GM23338 (cell line): ENCODE data around the gene RECQL5. TPM values are rescaled to one million over a fixed set of nuclear protein-coding genes. Genes with fewer than 3 reads are reported as not detected.
"Not testable (repeated sequence)": the region's sequence is repeated elsewhere in the genome, so short reads cannot be mapped to it uniquely, and the experiment has no call there.

Source experiments
- ATAC-seq: fragments of 200-7000 bp; cut with Tn5 transposase; 3 replicates; pipeline ENCODE4 v1.9.1; 2020
- DNase-seq: peaks from one replicate; pipeline ENCODE4 v3.0.0-alpha.2; 2015; ENCODE audit warnings: low spot score
- H2AFZ ChIP-seq: fragments of 200-600 bp; sonication (generic); 2 replicates; pipeline ENCODE4 v1.8.0; 2016; ENCODE audit warnings: antibody characterized with exemption, mild to moderate bottlenecking, moderate library complexity
- H3F3A ChIP-seq: fragments of 200-600 bp; sonication (generic); replicated peaks from 2 replicates; pipeline ENCODE4 v1.8.0; 2017; ENCODE audit warnings: antibody characterized with exemption, mixed run types, low read depth
- H3K27ac ChIP-seq: fragments of 200-600 bp; sonication (generic); 2 replicates; pipeline ENCODE4 v1.6.1; 2016; ENCODE audit warnings: low read depth
- H3K27me3 ChIP-seq: fragments of 200-600 bp; sonication (generic); 2 replicates; pipeline ENCODE4 v1.8.0; 2016; ENCODE audit warnings: mild to moderate bottlenecking, mixed run types, moderate library complexity; ENCODE audit not compliant: insufficient read depth
- H3K36me3 ChIP-seq: fragments of 200-600 bp; sonication (generic); 2 replicates; pipeline ENCODE4 v1.8.0; 2016; ENCODE audit warnings: mild to moderate bottlenecking; ENCODE audit not compliant: insufficient read depth
- H3K4me1 ChIP-seq: fragments of 200-600 bp; sonication (generic); 2 replicates; pipeline ENCODE4 v1.8.0; 2016; ENCODE audit warnings: mild to moderate bottlenecking, moderate library complexity; ENCODE audit not compliant: insufficient read depth
- H3K4me2 ChIP-seq: fragments of 200-600 bp; sonication (generic); 2 replicates; pipeline ENCODE4 v1.7.1; 2017; ENCODE audit warnings: mixed run types
- H3K4me3 ChIP-seq: fragments of 200-600 bp; sonication (generic); 2 replicates; pipeline ENCODE4 v1.6.1; 2016; ENCODE audit warnings: mixed run types
- H3K79me2 ChIP-seq: fragments of 200-600 bp; sonication (generic); replicated peaks from 2 replicates; pipeline ENCODE4 v1.8.0; 2017; ENCODE audit warnings: mild to moderate bottlenecking; ENCODE audit not compliant: insufficient read depth
- H3K9me2 ChIP-seq: fragments of 200-600 bp; sonication (generic); 2 replicates; pipeline ENCODE4 v1.8.0; 2017; ENCODE audit not compliant: insufficient read depth
- H4K20me1 ChIP-seq: fragments of 200-600 bp; sonication (generic); replicated peaks from 2 replicates; pipeline ENCODE4 v1.8.0; 2017; ENCODE audit warnings: mild to moderate bottlenecking; ENCODE audit not compliant: insufficient read depth
- H3K27ac Mint-ChIP-seq: 2 replicates; pipeline ENCODE4 v1.8.0; 2020; ENCODE audit warnings: inconsistent platforms, mild to moderate bottlenecking, moderate library complexity, mixed read lengths
- H3K27me3 Mint-ChIP-seq: 3 replicates; pipeline ENCODE4 v1.8.0; 2022; ENCODE audit warnings: low read depth, mild to moderate bottlenecking, moderate library complexity, mixed read lengths, inconsistent platforms; ENCODE audit not compliant: insufficient read depth, poor library complexity
- H3K36me3 Mint-ChIP-seq: 3 replicates; pipeline ENCODE4 v1.8.0; 2021; ENCODE audit warnings: low read depth, mild to moderate bottlenecking, inconsistent platforms, moderate library complexity, mixed read lengths
- H3K4me1 Mint-ChIP-seq: 3 replicates; pipeline ENCODE4 v1.8.0; 2020; ENCODE audit warnings: mild to moderate bottlenecking, inconsistent platforms, mixed read lengths
- H3K4me3 Mint-ChIP-seq: 3 replicates; pipeline ENCODE4 v1.8.0; 2021; ENCODE audit warnings: moderate library complexity, mild to moderate bottlenecking, inconsistent platforms, mixed read lengths
- H3K9me3 Mint-ChIP-seq: 3 replicates; pipeline ENCODE4 v1.8.0; 2020; ENCODE audit warnings: moderate library complexity, mild to moderate bottlenecking, inconsistent platforms, mixed read lengths
- CREB1 ChIP-seq: fragments of 250-450 bp; sonication (Bioruptor Pico); IDR thresholded peaks from 2 replicates; pipeline ENCODE4 v1.5.0; 2020; ENCODE audit warnings: low read depth, mild to moderate bottlenecking, moderate library complexity
- CTCF ChIP-seq, 2 experiments: fragments of 200-600 bp in 1 of 2; sonication (generic) in 1 of 2; conservative IDR thresholded peaks; 2 replicates each; pipeline versions ENCODE4 v1.5.1 to v1.6.1; 2016 to 2017; ENCODE audit warnings: antibody characterized with exemption in 2 of 2, low read depth in 2 of 2, mild to moderate bottlenecking in 2 of 2, moderate library complexity in 1 of 2
- ETS1 ChIP-seq: IDR thresholded peaks from 2 replicates; pipeline ENCODE4 v1.6.1; 2016; ENCODE audit warnings: antibody characterized with exemption
- JUNB ChIP-seq: IDR thresholded peaks from one replicate; pipeline ENCODE4 v1.6.1; 2016; ENCODE audit warnings: antibody characterized with exemption; ENCODE audit not compliant: unreplicated experiment
- NANOG ChIP-seq: IDR thresholded peaks from 2 replicates; pipeline ENCODE4 v1.6.1; 2016; ENCODE audit warnings: antibody characterized with exemption, borderline replicate concordance
- POLR2AphosphoS5 ChIP-seq: IDR thresholded peaks from 2 replicates; pipeline ENCODE4 v1.6.1; 2016; ENCODE audit warnings: antibody characterized with exemption, low read depth
- STAT1 ChIP-seq: IDR thresholded peaks from one replicate; pipeline ENCODE4 v1.6.1; 2016; ENCODE audit warnings: antibody characterized with exemption; ENCODE audit not compliant: unreplicated experiment
- ZNF331 ChIP-seq: fragments of 250-450 bp; sonication (Bioruptor Pico); IDR thresholded peaks from 2 replicates; pipeline ENCODE4 v1.5.0; 2020; ENCODE audit warnings: low read depth, mild to moderate bottlenecking, moderate library complexity
- polyA plus RNA-seq: library from polyadenylated mRNA; unstranded; fragments of >200 nt; fragmentation: Nextera tagmentation; extraction: Ambion mirVana; gene quantifications from 2 replicates; pipeline ENCODE4 v1.2.1, GENCODE V29; 2016
- total RNA-seq: library from RNA; depleted of rRNA; stranded (reverse); fragments of >200 nt; shearing (Covaris generic); gene quantifications from 2 replicates; pipeline ENCODE4 v1.2.3, GENCODE V29; 2014

RECQL5 gene
- total and polyA plus RNA-seq, 2 experiments from 2014 or later: 20.0 to 23.3 TPM

- H3K4me1 Mint-ChIP-seq: no peaks in the 10 kb centered on the region
- ATAC-seq: peak; percentile 33
- Histone ChIP-seq H3K36me3 (no peaks in the 10 kb centered on the region), H3K4me2 (no peak overlapping the region), H3K4me1 (no peaks in the 10 kb centered on the region), H4K20me1 (no peaks in the 10 kb centered on the region), H3K4me3 (no peak overlapping the region), H3K9me2 (no peaks in the 10 kb centered on the region), H3K27ac (no peak overlapping the region), H3F3A (0 out of 2 replicates have a peak, but pooled peaks cover 4% of the 10 kb centered on the region), H3K27me3 (0 out of 2 replicates have a peak, but pooled peaks cover under 1% of the 10 kb centered on the region), H2AFZ (no peak overlapping the region), H3K79me2 (no peaks in the 10 kb centered on the region)
- H3K9me3 Mint-ChIP-seq: no peaks in the 10 kb centered on the region
- no peaks in the 10 kb centered on the region; the same call in 2 of the 3 replicates for H3K36me3 Mint-ChIP-seq
- no peak for DNase-seq
- no peak for TF ChIP-seq ZNF331
- no peak for TF ChIP-seq ETS1
- TF ChIP-seq NANOG: no peak
- TF ChIP-seq CTCF (conservative IDR thresholded peaks at IDR 0.05; ENCODE audit: low read depth in 2 of 2): no peak
- no peak for TF ChIP-seq POLR2AphosphoS5
- no peak for TF ChIP-seq CREB1 (CRISPR knock-in tag)
- no peak for TF ChIP-seq STAT1
- no peak for TF ChIP-seq JUNB
- H3K27ac Mint-ChIP-seq: no peak overlapping the region
- peaks cover 9% of the 10 kb centered on the region for H3K27me3 Mint-ChIP-seq
- H3K4me3 Mint-ChIP-seq: no peak overlapping the region
Observed at GRCh38 chr17:75595284-75595919, 71.6 kb downstream of the RECQL5 start.

GRCh38 chr17:75594499-75595283, 72.3 kb downstream of the RECQL5 start:
- Histone ChIP-seq H3K9me2 (no peaks in the 10 kb centered on the region), H3K4me3 (no peak overlapping the region), H2AFZ (no peak overlapping the region), H3K4me2 (no peak overlapping the region), H3F3A (0 out of 2 replicates have a peak, but pooled peaks cover 4% of the 10 kb centered on the region), H3K36me3 (no peaks in the 10 kb centered on the region), H3K27ac (no peak overlapping the region), H4K20me1 (no peaks in the 10 kb centered on the region), H3K79me2 (no peaks in the 10 kb centered on the region), H3K4me1 (no peaks in the 10 kb centered on the region), H3K27me3 (0 out of 2 replicates have a peak, but pooled peaks cover 4% of the 10 kb centered on the region)
- no peak for TF ChIP-seq STAT1
- TF ChIP-seq CTCF (conservative IDR thresholded peaks at IDR 0.05; ENCODE audit: low read depth in 2 of 2): peak in 1 of 2 experiments; percentile 31; a peak in 2 of 4 replicates
- DNase-seq (no peak), ATAC-seq (peak; percentile 12)
- peaks cover 10% of the 10 kb centered on the region for H3K27me3 Mint-ChIP-seq
- no peak overlapping the region for H3K4me3 Mint-ChIP-seq
- no peaks in the 10 kb centered on the region for H3K4me1 Mint-ChIP-seq
- no peak overlapping the region for H3K27ac Mint-ChIP-seq
- no peaks in the 10 kb centered on the region for H3K9me3 Mint-ChIP-seq
- no peaks in the 10 kb centered on the region; the same call in 2 of the 3 replicates for H3K36me3 Mint-ChIP-seq

GRCh38 chr17:75593430-75593829, 73.5 kb downstream of the RECQL5 start:
- peaks cover 14% of the 10 kb centered on the region for H3K27me3 Mint-ChIP-seq

More at GRCh38 chr17:75593430-75593829, 73.5 kb downstream of the RECQL5 start:
- not testable (repeated sequence) for H3F3A ChIP-seq, H3K36me3 Mint-ChIP-seq, DNase-seq, H3K9me2 ChIP-seq, H3K27ac Mint-ChIP-seq, H3K4me1 Mint-ChIP-seq, H2AFZ ChIP-seq, H4K20me1 ChIP-seq, H3K27me3 ChIP-seq, H3K4me2 ChIP-seq, ATAC-seq, H3K36me3 ChIP-seq, H3K27ac ChIP-seq, H3K4me3 ChIP-seq, H3K4me3 Mint-ChIP-seq, H3K4me1 ChIP-seq, H3K9me3 Mint-ChIP-seq, H3K79me2 ChIP-seq
